Breast epithelium (tissue), 3 donors: ENCODE measurements around the gene LAMA1.

ENCODE experiments used
- POLR2A ChIP-seq: fragments of 450-650 bp; IDR thresholded peaks from one replicate; pipeline ENCODE4 v1.6.1; 2016; ENCODE audit warnings: antibody characterized with exemption, mild to moderate bottlenecking, moderate library complexity
- POLR2AphosphoS5 ChIP-seq, 3 donors: sonication (generic); formaldehyde crosslinking; IDR thresholded peaks; one replicate each; pipeline ENCODE4 v1.6.1; 2017; ENCODE audit warnings: antibody characterized with exemption in 3 of 3
- TF ChIP-seq, protein P1 (sequence below), 3 donors: fragments of 450-650 bp; IDR thresholded peaks; one replicate each; pipeline ENCODE4 v1.5.1; 2016 to 2017; ENCODE audit warnings: antibody characterized with exemption in 3 of 3, mild to moderate bottlenecking in 3 of 3, moderate library complexity in 3 of 3

- TF ChIP-seq, protein P1, sequence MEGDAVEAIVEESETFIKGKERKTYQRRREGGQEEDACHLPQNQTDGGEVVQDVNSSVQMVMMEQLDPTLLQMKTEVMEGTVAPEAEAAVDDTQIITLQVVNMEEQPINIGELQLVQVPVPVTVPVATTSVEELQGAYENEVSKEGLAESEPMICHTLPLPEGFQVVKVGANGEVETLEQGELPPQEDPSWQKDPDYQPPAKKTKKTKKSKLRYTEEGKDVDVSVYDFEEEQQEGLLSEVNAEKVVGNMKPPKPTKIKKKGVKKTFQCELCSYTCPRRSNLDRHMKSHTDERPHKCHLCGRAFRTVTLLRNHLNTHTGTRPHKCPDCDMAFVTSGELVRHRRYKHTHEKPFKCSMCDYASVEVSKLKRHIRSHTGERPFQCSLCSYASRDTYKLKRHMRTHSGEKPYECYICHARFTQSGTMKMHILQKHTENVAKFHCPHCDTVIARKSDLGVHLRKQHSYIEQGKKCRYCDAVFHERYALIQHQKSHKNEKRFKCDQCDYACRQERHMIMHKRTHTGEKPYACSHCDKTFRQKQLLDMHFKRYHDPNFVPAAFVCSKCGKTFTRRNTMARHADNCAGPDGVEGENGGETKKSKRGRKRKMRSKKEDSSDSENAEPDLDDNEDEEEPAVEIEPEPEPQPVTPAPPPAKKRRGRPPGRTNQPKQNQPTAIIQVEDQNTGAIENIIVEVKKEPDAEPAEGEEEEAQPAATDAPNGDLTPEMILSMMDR (IDR thresholded peaks at IDR 0.05): no peak
- no peak for TF ChIP-seq POLR2A
- TF ChIP-seq POLR2AphosphoS5 (IDR thresholded peaks at IDR 0.05): no peak
Measured at GRCh38 chr18:7011142-7011541, 106.5 kb downstream of the LAMA1 start.
